ENCODE results near the gene ZNG1F. TPM values are rescaled to one million over a fixed set of nuclear protein-coding genes. Genes with fewer than 3 reads are reported as not detected.

ZNG1F gene
- total RNA-seq (2022; extraction: Qiagen RNA extraction; ENCODE audit: low read depth), result 14.2 to 62.5 TPM (median 14.6 TPM) in 5 replicates

GRCh38 chr9:41189217-41189616, at the start of gene ZNG1F:
ZNG1F (minus strand) TSS chr9:41189317; CDS start chr9:41189258, 59 bp downstream.

GRCh38 chr9:41128581-41128980, 60.5 kb downstream of the ZNG1F start, which contains the start of gene FOXD4L6:
FOXD4L6 (minus strand) TSS chr9:41128681; CDS start chr9:41128383, 298 bp downstream.

Other genes starting within 250 kb of the ZNG1F start
- not detected in 5 replicates for gene FOXD4L6, start 60.6 kb downstream of the ZNG1F start, total RNA-seq (2022; extraction: Qiagen RNA extraction; ENCODE audit: low read depth)